22Rv1 (cell line): ENCODE measurements around the gene SELPLG.

Source experiments
- H3K27ac ChIP-seq: fragments of 450-650 bp; 2 replicates; pipeline ENCODE4 v1.5.1; 2017
- ZFX ChIP-seq: fragments of 450-650 bp; IDR thresholded peaks from 2 replicates; pipeline ENCODE4 v1.6.1; 2017; ENCODE audit warnings: antibody characterized with exemption, borderline replicate concordance
- TF ChIP-seq, protein P1 (sequence below): fragments of 450-650 bp; IDR thresholded peaks from 2 replicates; pipeline ENCODE4 v1.5.1; 2017; ENCODE audit warnings: mild to moderate bottlenecking

SELPLG gene

DNA sequence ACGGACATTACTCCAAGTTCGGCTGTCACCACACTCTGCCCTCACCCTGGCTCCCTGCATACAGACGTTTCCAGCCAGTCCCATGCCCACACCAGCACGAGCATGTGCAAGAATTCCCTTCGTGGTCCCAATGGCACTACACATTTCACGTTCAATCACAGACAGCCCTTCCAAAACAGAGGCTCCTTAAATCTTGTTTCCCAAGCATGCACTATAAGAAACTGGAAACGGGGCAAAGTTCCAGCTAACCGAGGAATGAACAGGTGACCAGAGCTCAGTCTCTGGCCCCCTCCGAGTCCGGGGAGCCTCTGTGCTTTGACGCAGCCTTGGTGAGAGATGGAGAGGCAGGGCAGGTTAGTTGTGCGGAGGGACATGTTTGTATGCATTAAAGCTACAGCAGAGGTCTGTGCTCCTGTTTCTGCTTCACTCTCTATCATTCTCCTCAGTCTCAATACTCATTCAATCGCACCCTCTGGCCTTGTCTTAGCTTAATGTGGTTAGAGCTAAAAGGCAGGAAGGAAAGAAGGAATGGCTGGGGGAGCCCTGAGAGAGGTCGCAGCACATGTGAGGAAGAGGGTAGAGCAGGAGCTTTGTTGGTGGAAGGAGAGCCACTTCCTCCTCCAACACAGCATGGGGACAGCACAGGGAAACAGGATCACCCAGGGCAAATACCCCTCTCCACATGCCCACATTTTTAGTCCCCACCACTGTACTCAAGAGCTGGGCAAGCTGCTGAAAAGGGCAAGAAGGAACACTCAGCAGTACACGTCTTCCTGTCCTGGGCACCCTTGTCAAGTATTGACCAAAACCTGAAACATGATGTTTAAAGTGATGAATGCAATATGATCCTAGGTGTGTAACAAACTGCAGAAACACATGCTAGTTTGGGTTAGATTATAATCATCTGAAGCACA, 12.2 kb upstream of the SELPLG start:
- H3K27ac ChIP-seq = no peak overlapping the region
- TF ChIP-seq, protein P1, sequence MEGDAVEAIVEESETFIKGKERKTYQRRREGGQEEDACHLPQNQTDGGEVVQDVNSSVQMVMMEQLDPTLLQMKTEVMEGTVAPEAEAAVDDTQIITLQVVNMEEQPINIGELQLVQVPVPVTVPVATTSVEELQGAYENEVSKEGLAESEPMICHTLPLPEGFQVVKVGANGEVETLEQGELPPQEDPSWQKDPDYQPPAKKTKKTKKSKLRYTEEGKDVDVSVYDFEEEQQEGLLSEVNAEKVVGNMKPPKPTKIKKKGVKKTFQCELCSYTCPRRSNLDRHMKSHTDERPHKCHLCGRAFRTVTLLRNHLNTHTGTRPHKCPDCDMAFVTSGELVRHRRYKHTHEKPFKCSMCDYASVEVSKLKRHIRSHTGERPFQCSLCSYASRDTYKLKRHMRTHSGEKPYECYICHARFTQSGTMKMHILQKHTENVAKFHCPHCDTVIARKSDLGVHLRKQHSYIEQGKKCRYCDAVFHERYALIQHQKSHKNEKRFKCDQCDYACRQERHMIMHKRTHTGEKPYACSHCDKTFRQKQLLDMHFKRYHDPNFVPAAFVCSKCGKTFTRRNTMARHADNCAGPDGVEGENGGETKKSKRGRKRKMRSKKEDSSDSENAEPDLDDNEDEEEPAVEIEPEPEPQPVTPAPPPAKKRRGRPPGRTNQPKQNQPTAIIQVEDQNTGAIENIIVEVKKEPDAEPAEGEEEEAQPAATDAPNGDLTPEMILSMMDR = no peak
- TF ChIP-seq ZFX = no peak

DNA sequence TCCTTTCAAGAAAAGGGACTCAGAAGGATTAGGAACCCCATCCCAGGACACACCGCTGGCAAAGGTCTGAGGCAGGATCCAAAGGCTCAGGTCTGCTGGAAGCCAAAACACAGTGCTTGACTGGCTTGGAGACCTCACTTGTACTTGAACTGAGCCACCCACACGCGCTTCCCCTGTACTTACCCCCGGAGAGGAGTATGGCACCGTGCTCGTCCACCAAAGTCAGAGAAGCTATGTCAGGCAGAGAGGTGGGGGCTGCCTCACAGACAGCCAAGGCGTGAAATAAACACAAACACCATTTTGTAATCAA, 11.1 kb upstream of the SELPLG start:
- no peak for TF ChIP-seq ZFX
- TF ChIP-seq, protein P1 = no peak
- H3K27ac ChIP-seq = no peak overlapping the region

- TF ChIP-seq ZFX = no peak
- TF ChIP-seq, protein P1 = no peak
- H3K27ac ChIP-seq = no peak overlapping the region
Measured at GRCh38 chr12:108643941-108644810, 10.5 kb upstream of the SELPLG start.

GRCh38 chr12:108642899-108643654, 9.4 kb upstream of the SELPLG start:
- no peak for TF ChIP-seq ZFX
- TF ChIP-seq, protein P1 = no peak
- no peak overlapping the region for H3K27ac ChIP-seq

DNA sequence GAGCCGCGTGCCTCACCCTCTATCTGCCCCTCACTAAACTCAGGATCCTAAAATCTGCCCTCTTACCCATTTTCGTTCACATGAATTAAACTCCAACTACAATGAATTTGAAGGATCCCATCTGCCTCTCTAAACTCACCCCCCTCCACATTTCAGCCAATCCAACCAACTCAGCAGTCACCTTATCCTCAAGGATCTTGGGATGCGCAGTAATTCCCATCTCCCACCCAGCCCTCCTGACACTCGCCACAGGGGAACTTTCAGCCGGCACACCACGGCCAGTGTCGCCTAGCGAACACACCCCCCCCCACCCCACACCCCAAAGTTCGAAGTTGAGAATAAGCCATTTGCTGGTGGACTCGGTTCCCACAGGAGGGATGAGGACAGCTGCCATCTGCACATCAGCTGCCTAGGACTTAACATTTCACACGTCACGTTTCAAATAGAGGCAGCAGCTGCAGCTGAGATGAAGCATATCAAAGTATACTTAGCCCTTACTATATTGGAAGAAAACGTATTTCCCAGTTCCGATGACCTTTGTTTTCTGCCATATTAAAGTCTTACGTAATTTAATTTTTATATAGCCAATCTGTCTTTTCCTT, 8.7 kb upstream of the SELPLG start:
- no peak overlapping the region for H3K27ac ChIP-seq
- TF ChIP-seq ZFX = no peak
- TF ChIP-seq, protein P1 = no peak

DNA sequence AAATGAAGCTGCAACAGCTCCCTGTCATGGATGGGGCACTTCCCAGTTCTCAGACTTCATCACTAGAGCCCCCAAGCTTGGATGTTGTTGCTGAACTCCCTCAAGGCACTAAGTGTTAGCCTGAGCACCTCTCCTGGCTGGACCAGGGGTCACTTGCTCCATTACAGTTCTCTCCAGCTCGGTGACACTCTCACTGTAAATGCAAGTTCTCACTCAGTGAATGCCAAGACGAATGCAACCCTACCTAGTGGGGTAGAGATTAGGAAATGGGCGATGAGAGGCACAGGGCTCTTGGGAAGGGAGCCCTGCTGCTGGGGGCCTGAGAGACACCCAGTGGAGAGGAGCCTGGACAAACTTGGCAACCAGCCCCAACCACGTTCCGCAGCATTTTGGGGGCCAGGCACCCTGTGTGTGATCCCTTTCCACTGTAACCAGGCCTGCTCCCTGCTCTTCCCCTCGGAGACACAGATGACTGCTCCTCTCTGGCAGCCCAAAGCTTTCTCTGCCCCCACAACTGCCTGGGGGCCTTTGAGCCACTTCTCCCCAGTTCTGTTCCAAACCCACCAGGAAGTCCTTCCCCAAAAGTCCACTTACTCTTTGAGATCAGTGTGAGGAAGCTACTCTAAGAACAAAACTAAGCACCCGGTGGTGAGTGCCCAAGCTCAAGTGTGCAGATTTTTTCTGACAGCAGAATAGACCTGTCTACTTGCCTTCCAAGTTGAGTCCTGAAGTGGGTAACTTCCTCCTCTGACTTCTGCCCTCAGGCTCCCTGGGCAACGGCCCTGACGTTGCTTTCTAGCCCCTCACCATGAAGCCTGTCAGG, 8.0 kb upstream of the SELPLG start:
- no peak overlapping the region for H3K27ac ChIP-seq
- TF ChIP-seq, protein P1 = no peak
- TF ChIP-seq ZFX = no peak
